ENCODE results near the gene RPS14.

RPS14 gene

GRCh38 chr5:150487199-150488061, 37.9 kb upstream of the RPS14 start:
- TF ChIP-seq TAF1 (IDR thresholded peaks at IDR 0.05; ENCODE audit: borderline replicate concordance, insufficient read depth, low read length), result no peak
- no peak for TF ChIP-seq FOXP2 (optimal IDR thresholded peaks at IDR 0.05; ENCODE audit: borderline replicate concordance, extremely low read depth, extremely low read length, insufficient read depth)
- no peak for TF ChIP-seq POLR2AphosphoS5 (IDR thresholded peaks at IDR 0.05; ENCODE audit: low read depth, low read length)
- TF ChIP-seq SIN3A (IDR thresholded peaks at IDR 0.05; ENCODE audit: borderline replicate concordance, insufficient read depth, low read length), result no peak
- TF ChIP-seq REST (IDR thresholded peaks at IDR 0.05; ENCODE audit: insufficient read depth in 1 of 2, low read depth in 2 of 2, low read length in 2 of 2), result no peak

- TF ChIP-seq REST (IDR thresholded peaks at IDR 0.05; ENCODE audit: insufficient read depth in 1 of 2, low read depth in 2 of 2, low read length in 2 of 2), result no peak
- peak; percentile 5 for TF ChIP-seq FOXP2 (optimal IDR thresholded peaks at IDR 0.05; ENCODE audit: borderline replicate concordance, extremely low read depth, extremely low read length, insufficient read depth)
Measured at GRCh38 chr5:150486402-150487198, 37.1 kb upstream of the RPS14 start.

GRCh38 chr5:150485693-150486401, 36.3 kb upstream of the RPS14 start:
- no peak for TF ChIP-seq POLR2AphosphoS5 (IDR thresholded peaks at IDR 0.05; ENCODE audit: low read depth, low read length)
- TF ChIP-seq FOXP2 (optimal IDR thresholded peaks at IDR 0.05; ENCODE audit: borderline replicate concordance, extremely low read depth, extremely low read length, insufficient read depth), result no peak
- TF ChIP-seq REST (IDR thresholded peaks at IDR 0.05; ENCODE audit: insufficient read depth in 1 of 2, low read depth in 2 of 2, low read length in 2 of 2), result no peak
- TF ChIP-seq TAF1 (IDR thresholded peaks at IDR 0.05; ENCODE audit: borderline replicate concordance, insufficient read depth, low read length), result no peak
- TF ChIP-seq SIN3A (IDR thresholded peaks at IDR 0.05; ENCODE audit: borderline replicate concordance, insufficient read depth, low read length), result no peak

- TF ChIP-seq SIN3A (IDR thresholded peaks at IDR 0.05; ENCODE audit: borderline replicate concordance, insufficient read depth, low read length) (no peak), FOXP2 (optimal IDR thresholded peaks at IDR 0.05; ENCODE audit: borderline replicate concordance, extremely low read depth, extremely low read length, insufficient read depth) (no peak), REST (IDR thresholded peaks at IDR 0.05; ENCODE audit: insufficient read depth in 1 of 2, low read depth in 2 of 2, low read length in 2 of 2) (no peak), TAF1 (IDR thresholded peaks at IDR 0.05; ENCODE audit: borderline replicate concordance, insufficient read depth, low read length) (no peak), POLR2AphosphoS5 (IDR thresholded peaks at IDR 0.05; ENCODE audit: low read depth, low read length) (no peak)
Measured at GRCh38 chr5:150484964-150485692, 35.6 kb upstream of the RPS14 start.
